WTC11 (cell line): ENCODE results near the gene CD276. TPM values are rescaled to one million over a fixed set of nuclear protein-coding genes. Genes with fewer than 3 reads are reported as not detected.

ENCODE experiments used
- ATAC-seq: fragments of 200-7000 bp; cut with Tn5 transposase; 2 replicates; pipeline ENCODE4 v1.10.0; 2021; ENCODE audit warnings: mild to moderate bottlenecking, moderate library complexity
- CTCF ChIA-PET: fragments of 300-600 bp; sonication (Branson Sonifier 250); formaldehyde crosslinking; loops from one replicate; lab custom pipeline; 2021; ENCODE audit warnings: antibody characterized with exemption; lab: Charles Lee
- POLR2A ChIA-PET: fragments of 350-600 bp; sonication (Branson Sonifier 250); formaldehyde crosslinking; loops from one replicate; lab custom pipeline; 2021; ENCODE audit warnings: antibody characterized with exemption; lab: Charles Lee
- DNase-seq: peaks from one replicate; pipeline ENCODE4 v3.0.0; 2021; ENCODE audit warnings: low spot score
- H3K27ac Mint-ChIP-seq: 2 replicates; pipeline ENCODE4 v1.8.0; 2021; ENCODE audit warnings: mixed read lengths
- H3K27me3 Mint-ChIP-seq: 2 replicates; pipeline ENCODE4 v1.8.0; 2021; ENCODE audit warnings: low read depth, mild to moderate bottlenecking, moderate library complexity, mixed read lengths
- H3K36me3 Mint-ChIP-seq: 2 replicates; pipeline ENCODE4 v1.8.0; 2021; ENCODE audit warnings: mixed read lengths
- H3K4me1 Mint-ChIP-seq: 2 replicates; pipeline ENCODE4 v1.8.0; 2022; ENCODE audit warnings: mixed read lengths
- H3K4me3 Mint-ChIP-seq: 2 replicates; pipeline ENCODE4 v1.8.0; 2021; ENCODE audit warnings: mild to moderate bottlenecking, moderate library complexity, mixed read lengths
- H3K9me3 Mint-ChIP-seq: 2 replicates; pipeline ENCODE4 v1.8.0; 2021; ENCODE audit warnings: mixed read lengths
- MYBL2 ChIP-seq: sonication (generic); formaldehyde crosslinking; IDR thresholded peaks from 2 replicates; pipeline ENCODE4 v1.8.1; 2023; ENCODE audit warnings: mild to moderate bottlenecking, moderate library complexity, missing genetic modification reagents
- NFE2L1 ChIP-seq: sonication (generic); formaldehyde crosslinking; IDR thresholded peaks from 2 replicates; pipeline ENCODE4 v1.8.1; 2023; ENCODE audit warnings: missing genetic modification reagents
- SMAD3 ChIP-seq: sonication (generic); formaldehyde crosslinking; IDR thresholded peaks from 2 replicates; pipeline ENCODE4 v1.8.0; 2022; ENCODE audit warnings: missing genetic modification reagents, mild to moderate bottlenecking, borderline replicate concordance
- SOX15 ChIP-seq: fragments of 250-450 bp; sonication (Bioruptor Pico); IDR thresholded peaks from 2 replicates; pipeline ENCODE4 v1.9.0; 2021; ENCODE audit warnings: mild to moderate bottlenecking
- SP1 ChIP-seq: sonication (generic); formaldehyde crosslinking; conservative IDR thresholded peaks from 2 replicates; pipeline ENCODE4 v1.8.1; 2022; ENCODE audit warnings: missing genetic modification reagents
- ZBTB21 ChIP-seq: sonication (generic); formaldehyde crosslinking; IDR thresholded peaks from 2 replicates; pipeline ENCODE4 v1.8.1; 2023; ENCODE audit warnings: mild to moderate bottlenecking, missing genetic modification reagents, borderline replicate concordance
- ZNF423 ChIP-seq: fragments of 250-450 bp; sonication (Bioruptor Pico); IDR thresholded peaks from 2 replicates; pipeline ENCODE4 v2.1.2; 2022; ENCODE audit warnings: mild to moderate bottlenecking, moderate library complexity
- total RNA-seq: library from RNA; stranded (reverse); gene quantifications from 3 replicates; pipeline ENCODE4 v1.2.3, GENCODE V29; 2021
- TF ChIP-seq, protein P1 (sequence below): sonication (generic); formaldehyde crosslinking; IDR thresholded peaks from 2 replicates; pipeline ENCODE4 v1.8.0; 2023; ENCODE audit warnings: missing genetic modification reagents, mild to moderate bottlenecking, borderline replicate concordance
- TF ChIP-seq, protein P2 (sequence below): fragments of 250-450 bp; sonication (Bioruptor Pico); conservative IDR thresholded peaks from 2 replicates; pipeline ENCODE4 v1.9.0; 2021; ENCODE audit warnings: mild to moderate bottlenecking
- TF ChIP-seq, protein P3 (sequence below): sonication (generic); formaldehyde crosslinking; IDR thresholded peaks from 2 replicates; pipeline ENCODE4 v1.8.1; 2023; ENCODE audit warnings: mild to moderate bottlenecking, missing genetic modification reagents, moderate library complexity
- TF ChIP-seq, protein P4 (sequence below): sonication (generic); formaldehyde crosslinking; IDR thresholded peaks from 2 replicates; pipeline ENCODE4 v1.8.1; 2022; ENCODE audit warnings: low read depth, mild to moderate bottlenecking, moderate library complexity, missing genetic modification reagents, borderline replicate concordance
- TF ChIP-seq, protein P5 (sequence below): sonication (generic); formaldehyde crosslinking; IDR thresholded peaks from 2 replicates; pipeline ENCODE4 v1.8.0; 2022; ENCODE audit warnings: mild to moderate bottlenecking, missing genetic modification reagents
- TF ChIP-seq, protein P6 (sequence below): sonication (generic); formaldehyde crosslinking; IDR thresholded peaks from 2 replicates; pipeline ENCODE4 v1.8.1; 2023; ENCODE audit warnings: mild to moderate bottlenecking, missing genetic modification reagents, moderate library complexity

The CD276 gene
- total RNA-seq, 1 experiment from 2014 or later = 153 TPM

DNA sequence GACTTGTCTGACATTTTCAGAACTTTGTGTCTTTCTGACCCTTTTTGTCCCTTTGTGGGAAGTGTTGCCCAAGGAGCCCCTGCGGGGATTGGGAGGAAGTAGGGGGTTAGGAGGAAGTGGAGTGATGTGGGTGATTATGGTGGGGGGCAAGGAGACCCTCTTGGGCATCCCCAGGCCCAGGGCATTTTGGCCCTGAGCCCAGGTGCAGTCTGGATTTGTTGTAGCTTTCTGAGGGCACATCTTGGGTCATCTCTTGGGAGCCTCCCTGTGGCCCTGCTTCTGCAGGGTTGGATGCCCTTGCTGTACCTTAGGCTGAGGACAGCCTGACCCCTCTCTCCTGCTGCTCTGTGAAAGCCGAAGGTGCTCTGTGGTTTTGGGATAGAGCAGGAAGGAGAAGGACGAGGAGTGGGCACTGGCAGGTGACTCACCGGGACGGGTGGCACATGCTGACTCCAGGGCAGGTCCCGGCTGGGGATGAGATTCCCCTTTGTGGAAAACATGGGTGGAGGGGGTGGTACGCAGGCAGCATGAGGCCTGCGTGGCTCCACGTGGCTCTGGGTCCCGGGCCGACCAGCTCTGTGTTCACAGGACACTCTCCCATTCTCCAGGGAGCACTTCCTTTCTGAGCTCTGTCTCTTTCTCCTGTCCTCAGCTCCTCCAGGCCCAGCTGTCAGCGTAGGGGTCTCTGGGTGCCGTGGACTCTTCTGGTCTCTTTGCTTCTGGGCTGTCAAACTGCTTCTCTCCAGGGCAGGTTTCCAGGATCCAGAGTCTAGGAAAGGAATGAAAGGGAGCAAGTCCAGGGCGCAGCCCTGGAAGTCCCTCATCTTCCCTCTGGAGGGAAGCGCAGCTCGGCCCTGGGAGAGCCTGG is 11.8 kb downstream of the CD276 start (continued):
- TF ChIP-seq, protein P1, sequence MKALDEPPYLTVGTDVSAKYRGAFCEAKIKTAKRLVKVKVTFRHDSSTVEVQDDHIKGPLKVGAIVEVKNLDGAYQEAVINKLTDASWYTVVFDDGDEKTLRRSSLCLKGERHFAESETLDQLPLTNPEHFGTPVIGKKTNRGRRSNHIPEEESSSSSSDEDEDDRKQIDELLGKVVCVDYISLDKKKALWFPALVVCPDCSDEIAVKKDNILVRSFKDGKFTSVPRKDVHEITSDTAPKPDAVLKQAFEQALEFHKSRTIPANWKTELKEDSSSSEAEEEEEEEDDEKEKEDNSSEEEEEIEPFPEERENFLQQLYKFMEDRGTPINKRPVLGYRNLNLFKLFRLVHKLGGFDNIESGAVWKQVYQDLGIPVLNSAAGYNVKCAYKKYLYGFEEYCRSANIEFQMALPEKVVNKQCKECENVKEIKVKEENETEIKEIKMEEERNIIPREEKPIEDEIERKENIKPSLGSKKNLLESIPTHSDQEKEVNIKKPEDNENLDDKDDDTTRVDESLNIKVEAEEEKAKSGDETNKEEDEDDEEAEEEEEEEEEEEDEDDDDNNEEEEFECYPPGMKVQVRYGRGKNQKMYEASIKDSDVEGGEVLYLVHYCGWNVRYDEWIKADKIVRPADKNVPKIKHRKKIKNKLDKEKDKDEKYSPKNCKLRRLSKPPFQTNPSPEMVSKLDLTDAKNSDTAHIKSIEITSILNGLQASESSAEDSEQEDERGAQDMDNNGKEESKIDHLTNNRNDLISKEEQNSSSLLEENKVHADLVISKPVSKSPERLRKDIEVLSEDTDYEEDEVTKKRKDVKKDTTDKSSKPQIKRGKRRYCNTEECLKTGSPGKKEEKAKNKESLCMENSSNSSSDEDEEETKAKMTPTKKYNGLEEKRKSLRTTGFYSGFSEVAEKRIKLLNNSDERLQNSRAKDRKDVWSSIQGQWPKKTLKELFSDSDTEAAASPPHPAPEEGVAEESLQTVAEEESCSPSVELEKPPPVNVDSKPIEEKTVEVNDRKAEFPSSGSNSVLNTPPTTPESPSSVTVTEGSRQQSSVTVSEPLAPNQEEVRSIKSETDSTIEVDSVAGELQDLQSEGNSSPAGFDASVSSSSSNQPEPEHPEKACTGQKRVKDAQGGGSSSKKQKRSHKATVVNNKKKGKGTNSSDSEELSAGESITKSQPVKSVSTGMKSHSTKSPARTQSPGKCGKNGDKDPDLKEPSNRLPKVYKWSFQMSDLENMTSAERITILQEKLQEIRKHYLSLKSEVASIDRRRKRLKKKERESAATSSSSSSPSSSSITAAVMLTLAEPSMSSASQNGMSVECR (CRISPR knock-in tag) = no peak
- TF ChIP-seq SOX15 (CRISPR knock-in tag) (no peak), MYBL2 (no peak)
- TF ChIP-seq, protein P2, sequence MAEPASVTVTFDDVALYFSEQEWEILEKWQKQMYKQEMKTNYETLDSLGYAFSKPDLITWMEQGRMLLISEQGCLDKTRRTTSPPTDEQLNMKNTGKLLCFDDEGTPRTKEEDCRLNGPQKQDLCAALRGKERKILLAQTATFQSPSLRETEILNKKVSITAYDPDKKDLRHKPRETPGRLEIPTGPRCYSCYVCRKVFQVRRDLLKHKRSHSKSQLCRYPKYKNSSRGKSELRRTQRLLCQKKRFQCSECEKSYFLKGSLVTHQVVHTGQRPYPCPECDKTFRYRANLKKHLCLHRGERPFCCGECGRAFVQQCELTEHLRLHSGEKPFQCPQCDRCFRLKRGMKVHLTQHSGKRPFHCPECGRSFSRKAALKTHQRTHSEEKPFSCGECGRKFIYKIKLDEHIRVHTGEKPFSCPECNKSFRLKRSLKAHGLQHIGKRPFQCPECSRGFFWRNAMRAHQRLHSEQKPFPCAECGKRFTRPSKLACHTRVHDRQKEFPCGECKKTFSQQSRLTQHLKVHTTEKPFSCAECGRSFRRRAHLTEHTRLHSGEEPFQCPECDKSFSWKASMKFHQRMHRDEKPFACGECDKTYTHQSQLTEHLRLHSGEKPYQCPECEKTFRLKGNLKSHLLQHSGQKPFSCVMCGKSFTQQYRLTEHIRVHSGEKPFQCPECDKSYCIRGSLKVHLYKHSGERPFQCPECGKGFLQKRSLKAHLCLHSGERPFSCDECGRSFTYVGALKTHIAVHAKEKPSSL (CRISPR knock-in tag) = no peak

DNA sequence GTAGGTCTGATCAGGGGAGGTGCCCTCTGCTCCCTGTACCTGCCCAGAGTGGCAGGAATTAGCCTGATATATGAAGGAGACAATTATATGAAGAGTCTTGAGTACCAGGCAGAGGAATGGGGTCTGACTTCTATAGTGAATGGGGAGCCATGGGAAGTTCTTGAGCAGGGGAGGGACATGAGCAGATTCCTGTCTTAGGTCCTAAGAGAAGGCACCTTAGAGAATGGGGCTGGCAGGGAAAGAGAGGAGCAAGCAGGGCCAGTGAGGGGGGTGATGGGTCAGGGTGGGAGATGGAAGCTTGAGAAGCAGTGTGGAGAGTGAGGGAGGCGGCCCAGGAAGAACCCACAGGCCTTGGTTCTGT is 12.4 kb downstream of the CD276 start:
- Mint-ChIP-seq H3K4me3 (no peak overlapping the region), H3K9me3 (no peaks in the 10 kb centered on the region), H3K27ac (peak overlapping the region; percentile 73), H3K27me3 (no peaks in the 10 kb centered on the region), H3K4me1 (peaks cover 66% of the 10 kb centered on the region), H3K36me3 (peaks cover 6% of the 10 kb centered on the region; the same call in 1 of the 2 replicates)
- ATAC-seq = no peak
- TF ChIP-seq, protein P3, sequence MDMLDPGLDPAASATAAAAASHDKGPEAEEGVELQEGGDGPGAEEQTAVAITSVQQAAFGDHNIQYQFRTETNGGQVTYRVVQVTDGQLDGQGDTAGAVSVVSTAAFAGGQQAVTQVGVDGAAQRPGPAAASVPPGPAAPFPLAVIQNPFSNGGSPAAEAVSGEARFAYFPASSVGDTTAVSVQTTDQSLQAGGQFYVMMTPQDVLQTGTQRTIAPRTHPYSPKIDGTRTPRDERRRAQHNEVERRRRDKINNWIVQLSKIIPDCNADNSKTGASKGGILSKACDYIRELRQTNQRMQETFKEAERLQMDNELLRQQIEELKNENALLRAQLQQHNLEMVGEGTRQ (CRISPR knock-in tag) = 0 out of 2 replicates have a peak, but pooled peaks have one; percentile 6
- TF ChIP-seq, protein P1 (CRISPR knock-in tag) = no peak
- no peak for TF ChIP-seq ZBTB21 (CRISPR knock-in tag)
- ChIA-PET POLR2A (interaction anchor here (0.6 to 0.8 kb wide), 3 partner anchors 12 to 764 kb away, joined by 3 to 5 read pairs (median 5); partner anchors contain the start of genes LOXL1 and UBL7), CTCF (interaction anchor here (0.6 to 6.4 kb wide), 11 partner anchors 8 to 355 kb away, joined by 3 to 142 read pairs (median 4); partner anchors contain the start of genes CD276 and NPTN)
- DNase-seq = no peak

DNA sequence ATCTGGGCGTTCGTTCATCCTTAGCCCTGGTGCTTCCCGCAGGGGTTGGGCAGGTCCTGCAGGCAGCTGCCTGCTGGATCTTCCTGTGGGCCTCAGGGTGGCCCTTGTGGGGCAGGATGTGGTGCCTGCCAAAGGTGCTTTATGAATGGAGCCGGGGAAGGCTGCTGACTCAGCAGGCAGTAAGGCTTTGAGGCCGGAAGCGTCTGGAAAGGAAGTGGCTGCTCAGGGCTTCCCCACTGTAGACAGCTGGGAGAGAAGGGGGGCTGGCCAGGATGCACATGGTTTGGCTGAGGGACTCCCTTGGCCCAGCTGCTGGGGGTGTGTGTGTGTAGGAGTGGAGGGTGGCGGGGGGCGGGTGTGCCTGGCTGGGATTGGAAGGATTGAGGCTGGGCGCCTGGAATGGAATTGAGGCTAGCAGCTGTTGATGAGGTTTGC is 12.9 kb downstream of the CD276 start:
- Mint-ChIP-seq H3K4me1 (peaks cover 66% of the 10 kb centered on the region), H3K27me3 (no peaks in the 10 kb centered on the region), H3K9me3 (no peaks in the 10 kb centered on the region), H3K36me3 (peaks cover 6% of the 10 kb centered on the region; the same call in 1 of the 2 replicates), H3K4me3 (no peak overlapping the region)
- ATAC-seq (peak; percentile 63), DNase-seq (peak; percentile 54)
- TF ChIP-seq SP1 (CRISPR knock-in tag) = no peak
- TF ChIP-seq, protein P4, sequence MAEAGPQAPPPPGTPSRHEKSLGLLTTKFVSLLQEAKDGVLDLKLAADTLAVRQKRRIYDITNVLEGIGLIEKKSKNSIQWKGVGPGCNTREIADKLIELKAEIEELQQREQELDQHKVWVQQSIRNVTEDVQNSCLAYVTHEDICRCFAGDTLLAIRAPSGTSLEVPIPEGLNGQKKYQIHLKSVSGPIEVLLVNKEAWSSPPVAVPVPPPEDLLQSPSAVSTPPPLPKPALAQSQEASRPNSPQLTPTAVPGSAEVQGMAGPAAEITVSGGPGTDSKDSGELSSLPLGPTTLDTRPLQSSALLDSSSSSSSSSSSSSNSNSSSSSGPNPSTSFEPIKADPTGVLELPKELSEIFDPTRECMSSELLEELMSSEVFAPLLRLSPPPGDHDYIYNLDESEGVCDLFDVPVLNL (CRISPR knock-in tag) = no peak
- 0 out of 2 replicates have a peak, but pooled peaks have one; percentile 70 for TF ChIP-seq NFE2L1 (CRISPR knock-in tag)
- TF ChIP-seq ZNF423 (CRISPR knock-in tag) = peak; percentile 78
- TF ChIP-seq, protein P5, sequence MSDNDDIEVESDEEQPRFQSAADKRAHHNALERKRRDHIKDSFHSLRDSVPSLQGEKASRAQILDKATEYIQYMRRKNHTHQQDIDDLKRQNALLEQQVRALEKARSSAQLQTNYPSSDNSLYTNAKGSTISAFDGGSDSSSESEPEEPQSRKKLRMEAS (CRISPR knock-in tag) = peak; percentile 27; the same call in 1 of the 2 replicates
- TF ChIP-seq, protein P6, sequence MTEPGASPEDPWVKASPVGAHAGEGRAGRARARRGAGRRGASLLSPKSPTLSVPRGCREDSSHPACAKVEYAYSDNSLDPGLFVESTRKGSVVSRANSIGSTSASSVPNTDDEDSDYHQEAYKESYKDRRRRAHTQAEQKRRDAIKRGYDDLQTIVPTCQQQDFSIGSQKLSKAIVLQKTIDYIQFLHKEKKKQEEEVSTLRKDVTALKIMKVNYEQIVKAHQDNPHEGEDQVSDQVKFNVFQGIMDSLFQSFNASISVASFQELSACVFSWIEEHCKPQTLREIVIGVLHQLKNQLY (CRISPR knock-in tag) = no peak
- TF ChIP-seq, protein P3 (CRISPR knock-in tag) = 0 out of 2 replicates have a peak, but pooled peaks have one; percentile 0
- TF ChIP-seq SMAD3 (CRISPR knock-in tag) = no peak
- TF ChIP-seq, all 79 proteins: peak for 4
- H3K27ac Mint-ChIP-seq = peak overlapping the region; percentile 73
- CTCF ChIA-PET = interaction anchor here (0.6 to 6.4 kb wide), 9 partner anchors 9 to 355 kb away, joined by 3 to 142 read pairs (median 4); partner anchors contain the start of genes CD276 and NPTN
- POLR2A ChIA-PET = interaction anchor here (0.6 to 0.8 kb wide), 3 partner anchors 12 to 764 kb away, joined by 3 to 5 read pairs (median 5); partner anchors contain the start of genes LOXL1 and UBL7
